ENCODE results near the gene CACNA1A. TPM values are rescaled to one million over a fixed set of nuclear protein-coding genes. Genes with fewer than 3 reads are reported as not detected.

CACNA1A gene
- polyA plus RNA-seq, 2 of the 4 experiments (the other 2 are of a cell fraction) = 0.27 to 0.71 TPM

DNA sequence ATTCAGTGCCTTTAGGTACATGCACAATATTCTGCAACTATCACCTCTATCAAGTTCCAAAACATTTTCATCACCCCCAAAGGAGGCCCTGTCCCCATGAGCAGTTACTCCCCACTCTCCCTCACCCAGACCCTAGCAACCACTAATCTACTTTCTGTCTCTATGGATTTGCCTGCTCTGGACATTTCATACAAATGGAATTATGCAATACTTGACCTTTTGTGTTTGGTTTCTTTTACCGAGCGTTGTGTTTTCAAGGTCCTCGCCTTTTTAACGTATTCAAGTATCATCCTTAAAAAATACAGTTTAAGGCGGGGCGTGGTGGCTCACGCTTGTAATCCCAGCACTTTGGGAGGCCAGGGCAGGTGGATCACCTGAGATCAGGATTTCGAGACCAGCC is 196.4 kb downstream of the CACNA1A start (continued):
- TF ChIP-seq RARB (CRISPR knock-in tag; IDR thresholded peaks at IDR 0.05) = no peak
- no peak for TF ChIP-seq REST (IDR thresholded peaks at IDR 0.05)

- POLR2A ChIA-PET = no interaction called here
- no peak for FAIRE-seq
- no peak overlapping the region for H3K27ac ChIP-seq
- H3K9me3 ChIP-seq = no peaks in the 10 kb centered on the region
- CTCF ChIA-PET = interaction anchor here (1.3 kb wide), 1 partner anchor 286 kb away, joined by 4 read pairs; no protein-coding TSS in a partner anchor
- no peaks in the 10 kb centered on the region for H3K4me1 ChIP-seq
- TF ChIP-seq MAZ (IDR thresholded peaks at IDR 0.05; ENCODE audit: borderline replicate concordance, low read depth, low read length) = no peak
- TF ChIP-seq TP53 (CRISPR knock-in tag; IDR thresholded peaks at IDR 0.05) = no peak
- TF ChIP-seq HOXA7 (CRISPR knock-in tag; IDR thresholded peaks at IDR 0.05) = no peak
- no peak for TF ChIP-seq ZNF302 (CRISPR knock-in tag; IDR thresholded peaks at IDR 0.05)
- no peak for TF ChIP-seq JUN (IDR thresholded peaks at IDR 0.05)
- no peak overlapping the region for H3K4me2 ChIP-seq
- 50% methylated on average over 18 of the region's 24 CpGs for WGBS (ENCODE audit: missing lambda C conversion rate)
- no peak overlapping the region for H3K4me3 ChIP-seq
- no peak for ATAC-seq
- DNase-seq (ENCODE audit: low read depth in 1 of 2, low spot score in 1 of 2) = no peak
These were observed 202.7 kb downstream of the CACNA1A start for GRCh38 chr19:13303381-13304129.

DNA sequence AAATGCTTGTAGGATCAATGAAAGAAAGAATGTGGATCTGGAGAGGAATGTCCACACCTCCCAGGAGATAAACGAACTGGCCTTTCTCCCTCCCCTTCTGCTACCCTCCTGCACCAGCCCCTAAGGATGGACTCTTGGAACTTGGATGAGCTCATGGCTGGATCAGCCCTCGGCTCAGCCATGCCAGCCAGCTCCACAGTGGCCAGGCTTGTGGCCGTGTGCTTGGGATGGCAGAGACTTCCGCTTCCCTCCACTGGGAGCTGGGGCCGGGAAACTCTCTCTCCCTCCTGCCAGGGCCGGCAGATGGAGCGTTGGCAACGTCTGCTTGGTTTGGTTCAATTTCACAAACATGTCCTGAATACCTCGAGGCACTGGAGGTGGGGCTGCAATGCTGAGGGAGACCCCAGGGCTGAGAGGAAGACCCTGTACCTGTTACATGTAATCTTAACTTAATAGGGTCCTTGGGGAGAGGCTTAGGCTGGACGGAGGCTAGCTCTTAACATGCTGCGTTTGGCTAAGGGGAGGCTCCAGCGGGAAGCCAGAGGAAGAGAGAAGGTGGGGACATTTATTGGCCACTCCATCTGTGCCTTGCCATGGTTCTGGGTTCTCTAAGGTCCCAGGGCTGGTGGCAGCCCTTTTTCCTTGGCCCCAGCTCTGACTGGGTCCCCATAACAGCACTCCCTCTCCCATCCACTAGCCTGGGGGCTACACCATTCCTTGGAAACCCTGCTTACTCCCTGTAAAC is 203.6 kb downstream of the CACNA1A start:
- no peak overlapping the region for H3K27ac ChIP-seq
- no peak for TF ChIP-seq ZSCAN20 (CRISPR knock-in tag; IDR thresholded peaks at IDR 0.05)
- TF ChIP-seq ZNF302 (CRISPR knock-in tag; IDR thresholded peaks at IDR 0.05) = no peak
- TF ChIP-seq PHF8 (IDR thresholded peaks at IDR 0.05; ENCODE audit: borderline replicate concordance, low read depth) = no peak
- TF ChIP-seq FOSB (CRISPR knock-in tag; IDR thresholded peaks at IDR 0.05) = no peak
- TF ChIP-seq BHLHE40 (IDR thresholded peaks at IDR 0.05; ENCODE audit: low read depth, low read length) = no peak
- TF ChIP-seq CEBPB (IDR thresholded peaks at IDR 0.05) = no peak
- TF ChIP-seq RFX5 (IDR thresholded peaks at IDR 0.05) = no peak
- no peak for TF ChIP-seq EHF (CRISPR knock-in tag; IDR thresholded peaks at IDR 0.05)
- TF ChIP-seq MAZ (IDR thresholded peaks at IDR 0.05; ENCODE audit: borderline replicate concordance, low read depth, low read length) = no peak
- no peak for TF ChIP-seq RCOR1 (IDR thresholded peaks at IDR 0.05; ENCODE audit: low read depth, low read length)
- TF ChIP-seq FOXS1 (CRISPR knock-in tag; IDR thresholded peaks at IDR 0.05) = no peak
- ATAC-seq (peak; percentile 73 to 81), DNase-seq (ENCODE audit: low read depth in 1 of 2, low spot score in 1 of 2) (peak in 1 of 2 experiments; percentile 15), FAIRE-seq (no peak)
- H3K4me3 ChIP-seq = no peak overlapping the region
- no peaks in the 10 kb centered on the region for H3K9me3 ChIP-seq
- H3K4me1 ChIP-seq = no peaks in the 10 kb centered on the region
- ChIA-PET POLR2A (no interaction called here), CTCF (interaction anchor here (0.8 to 1.3 kb wide), 3 partner anchors 9 to 287 kb away, joined by 3 to 4 read pairs (median 4); no protein-coding TSS in a partner anchor)
- WGBS (ENCODE audit: missing lambda C conversion rate) = 21% methylated on average over 8 of the region's 12 CpGs
- no peak overlapping the region for H3K4me2 ChIP-seq
